PC-9 (cell line): ENCODE results near the gene CDH13. TPM values are rescaled to one million over a fixed set of nuclear protein-coding genes. Genes with fewer than 3 reads are reported as not detected.

Experiments
- BruUV-seq: library from RNA; stranded (reverse); fragments of 400-500 nt; replicated peaks from 2 replicates; lab custom pipeline; 2021; lab: Mats Ljungman, UMichigan
- CTCF ChIA-PET: fragments of 300-600 bp; sonication (Branson Sonifier 250); formaldehyde crosslinking; loops from one replicate; lab custom pipeline; 2022; ENCODE audit warnings: antibody characterized with exemption; lab: Charles Lee
- POLR2A ChIA-PET: fragments of 300-600 bp; sonication (Branson Sonifier 250); formaldehyde crosslinking; loops from one replicate; lab custom pipeline; 2022; ENCODE audit warnings: antibody characterized with exemption; ENCODE audit not compliant: unreplicated experiment; lab: Charles Lee
- DNase-seq, 2 experiments: peaks; one replicate each; pipeline versions ENCODE4 v3.0.0 to v3.0.0-alpha.2; 2015 to 2022; ENCODE audit warnings: mixed read lengths in 1 of 2
- H2AFZ ChIP-seq: fragments of 200-600 bp; sonication (generic); 2 replicates; pipeline ENCODE4 v1.8.1; 2017; ENCODE audit warnings: antibody characterized with exemption
- H3F3A ChIP-seq: fragments of 200-600 bp; sonication (generic); 2 replicates; pipeline ENCODE4 v1.8.1; 2017; ENCODE audit warnings: antibody characterized with exemption, mild to moderate bottlenecking, low read depth; ENCODE audit not compliant: insufficient read depth
- H3K27ac ChIP-seq: fragments of 200-600 bp; sonication (generic); 2 replicates; pipeline ENCODE4 v1.6.1; 2016; ENCODE audit warnings: mixed run types
- H3K27me3 ChIP-seq: fragments of 200-600 bp; sonication (generic); 2 replicates; pipeline ENCODE4 v1.6.1; 2016; ENCODE audit warnings: low read depth, mixed run types; ENCODE audit not compliant: insufficient read depth
- H3K36me3 ChIP-seq: fragments of 200-600 bp; sonication (generic); 2 replicates; pipeline ENCODE4 v1.6.1; 2016; ENCODE audit warnings: low read depth, mixed run types
- H3K4me1 ChIP-seq: fragments of 200-600 bp; sonication (generic); replicated peaks from 2 replicates; pipeline ENCODE4 v1.6.1; 2016; ENCODE audit warnings: mixed run types; ENCODE audit not compliant: insufficient read depth
- H3K4me2 ChIP-seq: fragments of 200-600 bp; sonication (generic); 2 replicates; pipeline ENCODE4 v1.6.1; 2017; ENCODE audit warnings: mixed run types
- H3K4me3 ChIP-seq: fragments of 200-600 bp; sonication (generic); 2 replicates; pipeline ENCODE4 v1.6.1; 2016; ENCODE audit warnings: mixed run types
- H3K79me2 ChIP-seq: fragments of 200-600 bp; sonication (generic); 2 replicates; pipeline ENCODE4 v1.6.1; 2017; ENCODE audit warnings: low read depth, mixed run types
- H3K9me2 ChIP-seq: fragments of 200-600 bp; sonication (generic); 2 replicates; pipeline ENCODE4 v1.8.1; 2017; ENCODE audit warnings: mild to moderate bottlenecking; ENCODE audit not compliant: insufficient read depth
- H3K9me3 ChIP-seq: fragments of 200-600 bp; sonication (generic); 2 replicates; pipeline ENCODE4 v1.8.1; 2016; ENCODE audit warnings: low read depth; ENCODE audit not compliant: insufficient read depth
- H4K20me1 ChIP-seq: fragments of 200-600 bp; sonication (generic); 2 replicates; pipeline ENCODE4 v1.8.1; 2017; ENCODE audit not compliant: insufficient read depth
- CTCF ChIP-seq: fragments of 200-600 bp; sonication (generic); conservative IDR thresholded peaks from 2 replicates; pipeline ENCODE4 v1.6.1; 2017; ENCODE audit warnings: mixed run types, antibody characterized with exemption, mild to moderate bottlenecking, moderate library complexity
- EZH2 ChIP-seq: fragments of 200-600 bp; sonication (generic); IDR thresholded peaks from 2 replicates; pipeline ENCODE4 v1.8.0; 2017; ENCODE audit warnings: antibody characterized with exemption, low read depth
- intact Hi-C: fragments of 100-400 bp; cut with micrococcal nuclease; formaldehyde crosslinking; loops from one replicate; pipeline ENCODE4 v1.10.0; 2022; ENCODE audit not compliant: unreplicated experiment
- total RNA-seq: library from RNA; stranded (reverse); gene quantifications from 2 replicates; pipeline ENCODE4 v1.2.3, GENCODE V29; 2021

The CDH13 gene
- total RNA-seq, 1 experiment from 2014 or later, result 0.24 TPM

DNA sequence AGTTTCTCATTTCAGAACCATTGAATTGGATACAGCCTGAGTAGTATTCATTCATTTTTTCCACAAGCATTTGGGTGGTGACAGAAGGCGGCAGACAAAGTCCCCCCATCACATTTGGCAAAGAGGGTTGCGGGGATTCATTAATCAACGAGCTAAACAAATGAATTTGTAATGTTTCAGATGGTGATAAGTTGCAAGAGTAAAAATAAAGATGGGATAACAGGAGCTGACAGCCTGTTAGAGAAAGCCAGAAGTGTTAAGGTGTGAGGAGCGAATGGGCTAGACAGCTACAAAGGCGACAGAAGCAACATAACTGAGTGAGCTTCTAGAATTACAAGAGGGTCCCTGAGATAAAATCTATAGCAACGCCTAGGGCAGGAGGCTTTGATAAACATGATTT, 838.2 kb downstream of the CDH13 start:
- BruUV-seq, result no TSS peak
- no peaks in the 10 kb centered on the region for H3K9me2 ChIP-seq

GRCh38 chr16:83470416-83470815, 843.6 kb downstream of the CDH13 start:
- CTCF ChIA-PET, result no interaction called here
- Histone ChIP-seq H3K9me3 (no peaks in the 10 kb centered on the region), H2AFZ (no peak overlapping the region), H4K20me1 (no peaks in the 10 kb centered on the region; the same call in 1 of the 2 replicates), H3K4me3 (no peak overlapping the region), H3K36me3 (no peaks in the 10 kb centered on the region), H3K27ac (no peak overlapping the region), H3K9me2 (no peaks in the 10 kb centered on the region), H3K4me1 (no peaks in the 10 kb centered on the region), H3K79me2 (no peaks in the 10 kb centered on the region), H3K4me2 (no peak overlapping the region), H3K27me3 (peaks cover 44% of the 10 kb centered on the region), H3F3A (no peaks in the 10 kb centered on the region)
- no peak for TF ChIP-seq EZH2
- TF ChIP-seq CTCF, result no peak
- intact Hi-C loops, result no loop called here
- BruUV-seq, result no TSS peak
- no peak for DNase-seq
- POLR2A ChIA-PET, result no interaction called here

More for the DNA sequence above, 838.2 kb downstream of the CDH13 start:
- Histone ChIP-seq H4K20me1 (no peaks in the 10 kb centered on the region; the same call in 1 of the 2 replicates), H3K4me3 (no peak overlapping the region), H3K27me3 (peaks cover 31% of the 10 kb centered on the region), H2AFZ (no peak overlapping the region), H3F3A (no peaks in the 10 kb centered on the region), H3K9me3 (no peaks in the 10 kb centered on the region), H3K36me3 (no peaks in the 10 kb centered on the region), H3K79me2 (no peaks in the 10 kb centered on the region), H3K27ac (no peak overlapping the region), H3K4me2 (no peak overlapping the region), H3K4me1 (no peaks in the 10 kb centered on the region)
- intact Hi-C loops, result no loop called here
- TF ChIP-seq CTCF, result no peak
- CTCF ChIA-PET, result no interaction called here
- DNase-seq, result no peak
- POLR2A ChIA-PET, result no interaction called here

DNA sequence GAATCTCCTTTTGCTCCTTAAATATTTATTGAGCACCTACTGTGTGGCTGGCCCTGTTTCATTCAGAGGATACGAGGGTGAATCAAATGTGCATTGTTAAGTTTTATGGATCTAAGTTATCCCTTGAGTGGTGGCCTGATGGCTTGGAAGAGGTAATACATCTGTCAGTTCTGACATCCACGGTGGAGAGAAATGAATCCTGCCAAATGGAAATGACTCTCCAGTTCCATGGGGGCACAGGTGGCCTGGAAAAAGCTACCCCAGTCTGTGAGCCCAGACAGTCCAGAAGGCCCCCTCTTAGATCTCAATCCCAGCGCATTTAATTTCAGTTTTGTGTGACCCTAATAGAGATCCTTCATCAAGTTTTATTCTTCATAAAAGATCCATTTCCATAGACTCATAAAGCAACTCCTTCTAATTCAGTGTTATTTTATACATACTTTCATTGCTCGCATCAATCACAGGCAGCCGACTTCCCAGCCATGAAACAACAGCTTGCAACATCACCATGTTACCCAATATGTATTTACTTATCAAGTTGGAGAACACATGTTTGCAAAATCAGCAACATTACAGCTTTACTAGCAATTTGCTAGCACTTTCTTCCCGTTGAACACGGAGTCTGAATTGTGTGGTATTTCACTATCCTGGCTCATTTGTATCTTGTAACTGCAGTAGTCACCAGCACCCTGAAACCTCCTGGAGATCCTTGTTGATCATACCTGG, 846.2 kb downstream of the CDH13 start:
- no peak overlapping the region for H3K4me3 ChIP-seq

More for the DNA sequence above, 846.2 kb downstream of the CDH13 start:
- POLR2A ChIA-PET, result no interaction called here
- Histone ChIP-seq H3K27me3 (peaks cover 42% of the 10 kb centered on the region), H2AFZ (no peak overlapping the region), H3K4me1 (no peaks in the 10 kb centered on the region), H3K9me3 (no peaks in the 10 kb centered on the region), H3K36me3 (no peaks in the 10 kb centered on the region), H3K79me2 (no peaks in the 10 kb centered on the region), H3K4me2 (no peak overlapping the region), H3K27ac (no peak overlapping the region), H3F3A (no peaks in the 10 kb centered on the region), H3K9me2 (no peaks in the 10 kb centered on the region), H4K20me1 (no peaks in the 10 kb centered on the region; the same call in 1 of the 2 replicates)
- CTCF ChIA-PET, result no interaction called here
- TF ChIP-seq CTCF (no peak), EZH2 (no peak)
- intact Hi-C loops, result no loop called here
- BruUV-seq, result no TSS peak
- no peak for DNase-seq
